Activated gamma-delta T cell treated with Interleukin-2 at 50 U/mL for 16 hours (primary cell): ENCODE results near the gene PAFAH1B2.
A peak's percentile ranks its signal among the peaks of the same experiment; 100 is the strongest.
"Not testable (repeated sequence)": the region's sequence is repeated elsewhere in the genome, so short reads cannot be mapped to it uniquely, and the experiment has no call there.

Source experiments
- DNase-seq: peaks from one replicate; pipeline ENCODE4 v3.0.0-alpha.2; 2020

PAFAH1B2 gene

GRCh38 chr11:117143871-117144476 is at the start of gene PAFAH1B2:
Gene PAFAH1B2, plus strand, starts transcription at chr11:117144287. Its CDS starts 8,161 bp downstream, at chr11:117152448.
- DNase-seq = peak; percentile 95

- no peak for DNase-seq
These were observed 49.3 kb upstream of the PAFAH1B2 start for GRCh38 chr11:117094776-117095175.

GRCh38 chr11:117095284-117096161 is 48.6 kb upstream of the PAFAH1B2 start:
- no peak for DNase-seq

- DNase-seq = peak; percentile 48
These were observed 47.7 kb upstream of the PAFAH1B2 start for GRCh38 chr11:117096201-117096991.

GRCh38 chr11:117097014-117097388 is 47.1 kb upstream of the PAFAH1B2 start:
- DNase-seq = no peak

- peak; percentile 17 for DNase-seq
These were observed 46.5 kb upstream of the PAFAH1B2 start for GRCh38 chr11:117097389-117098268.

GRCh38 chr11:117098269-117099232 is 45.5 kb upstream of the PAFAH1B2 start, which contains the start of gene SIK3:
Gene SIK3, minus strand, starts transcription at chr11:117098428. Its CDS starts 13 bp downstream, at chr11:117098415.
- DNase-seq = peak; percentile 92

GRCh38 chr11:117099696-117100095 is 44.4 kb upstream of the PAFAH1B2 start:
- DNase-seq = no peak

- DNase-seq = no peak
These were observed 43.5 kb upstream of the PAFAH1B2 start for GRCh38 chr11:117100556-117100955.

- no peak for DNase-seq
These were observed 36.1 kb upstream of the PAFAH1B2 start for GRCh38 chr11:117107701-117108590.

- DNase-seq = no peak
These were observed 33.7 kb upstream of the PAFAH1B2 start for GRCh38 chr11:117110294-117110950.

GRCh38 chr11:117112497-117112896 is 31.6 kb upstream of the PAFAH1B2 start:
- not testable (repeated sequence) for DNase-seq

GRCh38 chr11:117112939-117113338 is 31.1 kb upstream of the PAFAH1B2 start:
- DNase-seq = not testable (repeated sequence)

GRCh38 chr11:117117681-117118080 is 26.4 kb upstream of the PAFAH1B2 start:
- no peak for DNase-seq

GRCh38 chr11:117121176-117121575 is 22.9 kb upstream of the PAFAH1B2 start:
- DNase-seq = no peak

GRCh38 chr11:117122556-117122955 is 21.5 kb upstream of the PAFAH1B2 start:
- DNase-seq = no peak

GRCh38 chr11:117126223-117126965 is 17.7 kb upstream of the PAFAH1B2 start:
- DNase-seq = no peak

- DNase-seq = no peak
These were observed 16.8 kb upstream of the PAFAH1B2 start for GRCh38 chr11:117127171-117127901.
